ENCODE data around the gene SV2C. TPM values are rescaled to one million over a fixed set of nuclear protein-coding genes. Genes with fewer than 3 reads are reported as not detected.

Gene SV2C
- total and polyA plus RNA-seq, 2 donors (not counting 1 experiment from before 2014, with no cell fraction given): not detected

- peaks cover 0 to 3% (median 1%) of the 10 kb centered on the region in 4 experiments for H3K27me3 ChIP-seq (replicated peaks in 1 of 4; ENCODE audit: control extremely low read depth in 1 of 4, control insufficient read depth in 3 of 4, insufficient read depth in 4 of 4, low read length in 3 of 4)
- TF ChIP-seq EZH2 (IDR thresholded peaks at IDR 0.05; ENCODE audit: borderline replicate concordance, insufficient read depth, low read depth, low read length, poor library complexity, severe bottlenecking) (no peak), CTCF (IDR thresholded peaks at IDR 0.05) (no peak)
- no peak for DNase-seq
- H3K4me3 Mint-ChIP-seq: no peak overlapping the region
- no peaks in the 10 kb centered on the region for H3K9me3 Mint-ChIP-seq (ENCODE audit: insufficient read depth)
- no peak overlapping the region for H3K9ac ChIP-seq (ENCODE audit: low read length)
- no peak overlapping the region for H3K4me2 ChIP-seq (replicated peaks; ENCODE audit: low read depth, low read length, poor library complexity, severe bottlenecking)
- H3K36me3 ChIP-seq (replicated peaks in 1 of 2; ENCODE audit: control extremely low read depth in 1 of 2, control insufficient read depth in 1 of 2, extremely low read depth in 1 of 2, insufficient read depth in 2 of 2, low read length in 1 of 2): no peaks in the 10 kb centered on the region
- H3K4me1 ChIP-seq (ENCODE audit: control insufficient read depth in 2 of 2, insufficient read depth in 2 of 2, low read length in 2 of 2): no peaks in the 10 kb centered on the region
- ChIA-PET POLR2A (no interaction called here), CTCF (no interaction called here)
- intact Hi-C loops (cut with micrococcal nuclease): no loop called here
- no peak overlapping the region for H3K27ac Mint-ChIP-seq
- H2AFZ ChIP-seq (ENCODE audit: insufficient read depth, low read depth, low read length, poor library complexity, severe bottlenecking): no peak overlapping the region
- no peaks in the 10 kb centered on the region for H3K4me1 Mint-ChIP-seq
- no peaks in the 10 kb centered on the region for H4K20me1 ChIP-seq (ENCODE audit: control insufficient read depth, insufficient read depth, low read length, poor library complexity, severe bottlenecking)
- no peak overlapping the region for H3K27ac ChIP-seq (ENCODE audit: low read length in 2 of 2)
- H3K4me3 ChIP-seq (ENCODE audit: control extremely low read depth in 1 of 5, extremely low read depth in 1 of 5, insufficient read depth in 1 of 5, low read depth in 2 of 5, low read length in 4 of 5): no peak overlapping the region
- H3K27me3 Mint-ChIP-seq: peaks cover 16% of the 10 kb centered on the region
- H3K9me3 ChIP-seq (ENCODE audit: control extremely low read depth in 1 of 3, control insufficient read depth in 2 of 3, insufficient read depth in 1 of 3, low read length in 2 of 3): no peaks in the 10 kb centered on the region
- ATAC-seq (ENCODE audit: low read depth): no peak
- WGBS (ENCODE audit: insufficient coverage): no CpG with 5 or more reads among the region's 1 CpG
- no peaks in the 10 kb centered on the region for H3K79me2 ChIP-seq (ENCODE audit: control insufficient read depth, insufficient read depth, low read length)
Measured at GRCh38 chr5:76050134-76050533, 33.0 kb upstream of the SV2C start.

DNA sequence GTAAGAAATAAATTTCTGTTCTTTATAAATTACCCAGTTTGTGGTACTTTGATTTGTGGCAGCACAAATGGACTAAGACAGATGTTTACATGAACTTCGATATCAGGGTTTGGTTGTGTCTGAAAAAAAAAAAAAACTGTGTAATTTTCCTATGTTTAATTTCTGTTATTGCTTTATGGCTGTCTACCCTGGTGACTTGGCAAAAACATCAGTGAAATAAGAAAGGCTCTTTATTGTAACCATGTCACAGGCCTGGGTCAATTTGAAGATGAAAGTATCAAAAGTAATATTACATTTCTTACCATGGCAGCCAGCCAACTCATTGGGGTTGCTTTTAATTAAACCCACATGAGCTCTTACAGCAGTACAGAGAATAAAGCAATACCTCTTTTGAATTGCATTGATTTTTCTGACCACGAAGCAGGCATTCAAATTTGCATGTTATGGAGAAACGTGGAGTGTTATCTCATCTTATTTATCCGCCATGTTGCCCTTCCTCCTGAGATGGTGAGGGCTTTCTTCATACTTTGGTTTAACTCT, 20.6 kb upstream of the SV2C start:
- Histone ChIP-seq H3K4me1 (ENCODE audit: control insufficient read depth in 2 of 2, insufficient read depth in 2 of 2, low read length in 2 of 2) (no peaks in the 10 kb centered on the region), H3K9me3 (ENCODE audit: control extremely low read depth in 1 of 3, control insufficient read depth in 2 of 3, insufficient read depth in 1 of 3, low read length in 2 of 3) (no peaks in the 10 kb centered on the region), H3K36me3 (replicated peaks in 1 of 2; ENCODE audit: control extremely low read depth in 1 of 2, control insufficient read depth in 1 of 2, extremely low read depth in 1 of 2, insufficient read depth in 2 of 2, low read length in 1 of 2) (no peaks in the 10 kb centered on the region), H4K20me1 (ENCODE audit: control insufficient read depth, insufficient read depth, low read length, poor library complexity, severe bottlenecking) (no peaks in the 10 kb centered on the region), H3K27ac (ENCODE audit: low read length in 2 of 2) (no peak overlapping the region), H2AFZ (ENCODE audit: insufficient read depth, low read depth, low read length, poor library complexity, severe bottlenecking) (no peak overlapping the region), H3K4me3 (ENCODE audit: control extremely low read depth in 1 of 5, extremely low read depth in 1 of 5, insufficient read depth in 1 of 5, low read depth in 2 of 5, low read length in 4 of 5) (no peak overlapping the region), H3K9ac (ENCODE audit: low read length) (no peak overlapping the region), H3K79me2 (ENCODE audit: control insufficient read depth, insufficient read depth, low read length) (no peaks in the 10 kb centered on the region), H3K4me2 (replicated peaks; ENCODE audit: low read depth, low read length, poor library complexity, severe bottlenecking) (no peak overlapping the region), H3K27me3 (replicated peaks in 1 of 4; ENCODE audit: control extremely low read depth in 1 of 4, control insufficient read depth in 3 of 4, insufficient read depth in 4 of 4, low read length in 3 of 4) (peaks cover 0 to 5% (median 0%) of the 10 kb centered on the region in 4 experiments)
- intact Hi-C loops (cut with micrococcal nuclease): no loop called here
- H3K4me3 Mint-ChIP-seq: no peak overlapping the region
- ATAC-seq (ENCODE audit: low read depth) (no peak), DNase-seq (no peak)
- ChIA-PET CTCF (no interaction called here), POLR2A (no interaction called here)
- H3K4me1 Mint-ChIP-seq: no peaks in the 10 kb centered on the region
- TF ChIP-seq EZH2 (IDR thresholded peaks at IDR 0.05; ENCODE audit: borderline replicate concordance, insufficient read depth, low read depth, low read length, poor library complexity, severe bottlenecking) (no peak), CTCF (IDR thresholded peaks at IDR 0.05) (no peak)
- H3K27me3 Mint-ChIP-seq: peaks cover 19% of the 10 kb centered on the region
- H3K27ac Mint-ChIP-seq: no peak overlapping the region
- no peaks in the 10 kb centered on the region for H3K9me3 Mint-ChIP-seq (ENCODE audit: insufficient read depth)
- WGBS (ENCODE audit: insufficient coverage): no CpG with 5 or more reads among the region's 4 CpGs
